ENCODE data around the gene CLEC16A.

DNA sequence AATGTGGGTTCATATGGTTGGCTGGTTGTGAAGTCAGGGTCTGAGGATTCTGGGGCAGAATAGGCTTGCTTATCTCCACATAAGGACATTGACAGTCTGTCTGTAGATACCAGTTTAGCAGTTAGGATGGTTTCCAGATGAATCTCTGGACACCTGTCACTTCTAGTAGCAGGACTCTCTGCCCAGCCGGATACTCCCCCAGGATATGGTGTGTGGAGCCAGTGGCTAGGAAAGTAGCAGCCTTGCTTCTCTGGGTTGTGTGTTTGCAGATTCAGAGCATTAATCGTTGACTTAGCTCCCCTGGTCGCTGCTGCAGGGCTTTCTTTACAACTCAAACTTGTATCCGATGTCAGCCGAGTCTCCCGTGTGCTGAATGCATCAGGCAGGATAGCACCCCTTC, 45.2 kb downstream of the CLEC16A start:
- TF ChIP-seq, protein P1, sequence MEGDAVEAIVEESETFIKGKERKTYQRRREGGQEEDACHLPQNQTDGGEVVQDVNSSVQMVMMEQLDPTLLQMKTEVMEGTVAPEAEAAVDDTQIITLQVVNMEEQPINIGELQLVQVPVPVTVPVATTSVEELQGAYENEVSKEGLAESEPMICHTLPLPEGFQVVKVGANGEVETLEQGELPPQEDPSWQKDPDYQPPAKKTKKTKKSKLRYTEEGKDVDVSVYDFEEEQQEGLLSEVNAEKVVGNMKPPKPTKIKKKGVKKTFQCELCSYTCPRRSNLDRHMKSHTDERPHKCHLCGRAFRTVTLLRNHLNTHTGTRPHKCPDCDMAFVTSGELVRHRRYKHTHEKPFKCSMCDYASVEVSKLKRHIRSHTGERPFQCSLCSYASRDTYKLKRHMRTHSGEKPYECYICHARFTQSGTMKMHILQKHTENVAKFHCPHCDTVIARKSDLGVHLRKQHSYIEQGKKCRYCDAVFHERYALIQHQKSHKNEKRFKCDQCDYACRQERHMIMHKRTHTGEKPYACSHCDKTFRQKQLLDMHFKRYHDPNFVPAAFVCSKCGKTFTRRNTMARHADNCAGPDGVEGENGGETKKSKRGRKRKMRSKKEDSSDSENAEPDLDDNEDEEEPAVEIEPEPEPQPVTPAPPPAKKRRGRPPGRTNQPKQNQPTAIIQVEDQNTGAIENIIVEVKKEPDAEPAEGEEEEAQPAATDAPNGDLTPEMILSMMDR (IDR thresholded peaks at IDR 0.05): no peak
- no peak for TF ChIP-seq POLR2A (IDR thresholded peaks at IDR 0.05)
- no peak for TF ChIP-seq EP300 (IDR thresholded peaks at IDR 0.05; ENCODE audit: low read depth)
- TF ChIP-seq POLR2AphosphoS5 (IDR thresholded peaks at IDR 0.05): no peak

Data from transverse colon (tissue), 4 donors.